NCI-H1417 treated with DMSO at 0.1 percent for 48 hours (cell line): ENCODE data around the gene ACOX2.
"Not testable (repeated sequence)": the region's sequence is repeated elsewhere in the genome, so short reads cannot be mapped to it uniquely, and the experiment has no call there.

Experiments used
- DNase-seq: peaks from one replicate; lab custom pipeline; 2025; lab: John Stamatoyannopoulos, UW

ACOX2 gene

DNA sequence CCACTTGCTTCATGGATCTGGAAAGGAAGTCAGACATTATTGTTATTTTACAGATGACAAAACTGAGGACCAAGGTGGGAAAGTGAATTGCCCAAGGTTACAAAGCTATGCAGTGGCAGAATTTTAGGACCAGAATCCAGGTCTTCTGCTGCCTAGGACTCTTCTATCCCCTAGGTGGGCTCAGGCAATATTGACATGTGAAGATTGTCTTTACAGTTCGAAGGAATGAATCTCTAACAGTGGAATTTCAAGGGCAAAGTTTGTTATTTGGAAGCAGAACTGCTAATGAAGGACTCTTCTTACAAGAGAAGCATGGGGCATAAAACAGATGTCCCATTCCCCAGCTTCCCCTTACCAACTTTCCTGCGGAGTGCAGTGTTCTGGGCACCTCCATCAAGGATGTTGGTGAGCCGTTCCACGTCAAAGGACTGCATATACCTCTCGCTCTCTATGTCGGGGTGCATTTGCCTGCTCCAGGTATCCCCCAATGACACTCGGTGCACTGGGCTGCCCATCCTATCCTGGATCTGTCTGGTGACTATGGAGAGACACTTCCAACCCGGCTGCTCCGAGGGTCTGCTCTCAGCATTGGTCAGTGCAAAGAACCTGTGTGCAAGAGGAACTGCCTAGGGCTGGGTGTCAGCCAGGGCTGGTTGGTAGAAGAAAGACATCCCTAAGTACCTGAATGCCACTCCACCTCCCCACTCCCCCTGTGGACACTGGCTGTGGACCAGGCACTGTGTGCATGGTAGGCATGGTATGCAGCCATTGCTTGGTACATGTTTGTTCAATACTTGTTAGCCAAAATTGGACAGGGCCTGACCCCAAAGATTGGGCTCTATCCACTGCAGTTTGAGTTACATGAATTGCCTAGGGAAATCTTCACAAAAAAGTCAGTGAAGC is 2.1 kb downstream of the ACOX2 start:
- DNase-seq: no peak

DNA sequence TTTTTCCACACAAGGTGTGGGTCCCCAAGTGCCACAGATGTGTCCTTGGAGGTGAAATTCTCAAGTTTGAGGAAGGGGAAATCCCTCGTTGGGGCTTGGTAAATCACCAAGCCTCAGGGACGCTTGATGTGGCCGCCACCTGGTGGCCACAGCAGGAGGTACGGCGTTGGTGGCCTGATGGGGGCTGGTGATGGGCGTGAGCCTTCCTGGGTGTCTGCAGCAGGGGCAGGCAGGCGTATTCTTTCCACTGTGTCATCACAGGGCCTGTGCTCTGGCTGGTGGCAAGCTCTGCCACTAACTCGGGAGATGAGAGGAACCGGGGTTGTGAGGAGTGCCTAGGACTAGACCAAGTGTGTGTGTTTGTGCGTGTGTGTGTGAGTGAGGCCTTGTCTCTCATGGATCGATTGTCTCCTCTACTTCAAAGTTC is 4.2 kb downstream of the ACOX2 start:
- DNase-seq: no peak

DNA sequence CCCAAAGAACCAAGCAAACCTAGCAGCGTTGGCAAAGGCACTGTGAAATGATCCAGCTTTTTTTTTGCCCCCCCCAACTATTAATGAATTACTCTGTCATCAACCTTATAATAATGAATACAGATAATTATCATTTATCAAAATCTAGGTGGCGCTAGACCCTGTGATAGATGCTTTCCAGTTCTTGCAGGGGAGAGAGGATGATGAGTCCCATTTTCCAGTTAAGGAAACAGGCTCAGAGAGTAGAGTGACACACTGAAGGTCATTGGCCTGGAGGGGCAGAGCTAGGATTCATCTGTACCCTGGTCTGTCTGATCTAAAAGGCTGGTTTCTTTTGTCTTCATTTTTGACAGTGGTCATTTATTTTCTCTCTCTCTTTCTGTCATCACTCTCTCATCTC is 5.0 kb downstream of the ACOX2 start:
- no peak for DNase-seq

DNA sequence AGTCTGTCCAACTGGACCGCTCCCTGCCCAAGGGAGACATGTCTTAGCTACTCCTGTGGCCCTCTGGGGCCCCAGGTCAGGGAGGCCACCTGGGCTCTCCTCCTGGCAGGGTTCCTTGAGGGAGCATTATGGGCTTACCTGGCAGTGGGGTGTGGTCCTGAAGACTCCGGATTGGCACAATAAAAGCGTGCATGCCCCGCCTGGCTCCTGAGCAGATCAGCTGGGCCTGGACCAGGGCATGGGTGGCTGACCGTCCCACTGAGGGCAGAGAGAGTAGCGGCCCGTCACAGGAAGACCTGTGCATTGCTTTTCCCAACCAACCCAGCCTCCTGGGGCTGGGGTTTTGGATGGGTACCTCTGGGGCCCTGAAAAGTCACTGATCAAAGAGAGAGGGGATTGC is 5.4 kb downstream of the ACOX2 start:
- no peak for DNase-seq

DNA sequence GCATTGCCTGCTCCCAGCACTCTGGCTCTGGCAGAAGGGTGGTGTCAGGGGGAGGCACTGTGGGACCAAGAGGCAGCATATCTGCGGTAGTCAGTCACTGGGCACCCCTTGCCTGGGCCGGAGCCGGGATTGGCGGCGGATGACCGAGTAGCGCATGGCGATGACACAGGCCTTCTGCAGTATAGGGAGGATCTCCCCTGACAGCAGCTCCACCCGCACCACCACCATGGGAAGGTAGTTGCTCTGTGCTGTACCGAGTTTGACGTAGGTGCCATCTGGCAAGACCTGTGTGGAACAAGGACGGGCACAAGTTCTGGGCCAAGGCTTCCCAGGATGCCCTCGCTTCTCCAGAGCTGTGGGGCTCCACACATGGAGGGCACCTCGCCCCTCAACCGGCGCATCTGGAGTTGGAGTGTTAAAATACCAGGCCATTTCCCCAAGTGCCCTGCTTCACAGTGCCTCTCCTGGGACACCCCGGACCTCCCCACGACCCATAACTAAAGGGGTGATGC is 6.6 kb downstream of the ACOX2 start:
- no peak for DNase-seq

DNA sequence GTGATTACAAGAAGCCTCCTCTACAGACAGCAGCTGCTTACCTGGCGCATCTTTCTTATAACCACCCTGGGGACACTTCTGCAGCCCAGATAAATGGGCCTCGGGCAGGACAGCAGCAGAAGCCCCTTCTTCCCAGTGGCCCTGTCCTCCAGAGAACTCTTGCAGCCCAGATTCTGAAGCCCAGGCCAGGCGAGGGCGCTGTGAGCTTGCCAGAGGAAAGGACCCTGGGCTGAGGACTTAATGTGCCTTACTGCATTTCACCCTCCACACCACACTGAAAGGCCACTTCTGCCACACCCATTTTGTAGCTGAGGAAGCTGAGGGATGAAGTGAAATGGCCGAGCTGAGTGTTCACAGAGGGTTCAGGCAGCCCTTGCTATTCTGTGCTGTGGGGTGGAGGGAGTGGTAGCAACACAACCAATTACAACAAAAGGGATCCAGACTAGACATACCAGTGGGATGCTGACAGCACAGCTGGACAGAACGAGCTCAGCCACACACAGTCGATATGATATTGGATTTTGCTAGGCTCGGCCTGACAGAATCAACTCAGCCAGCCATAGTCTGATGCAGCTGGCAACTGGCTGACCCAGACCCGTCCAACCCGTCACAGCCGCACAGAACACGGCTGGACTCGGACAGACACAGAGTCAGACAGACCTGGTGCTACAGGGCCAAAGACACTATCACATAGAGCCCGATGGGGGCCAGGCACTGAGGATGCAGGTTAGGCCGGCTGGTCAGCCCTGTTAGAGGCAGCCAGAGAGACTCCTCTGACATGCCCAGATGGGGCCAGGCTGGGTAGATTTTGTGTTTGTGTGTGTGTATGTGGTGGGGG is 7.3 kb downstream of the ACOX2 start:
- DNase-seq: no peak

DNA sequence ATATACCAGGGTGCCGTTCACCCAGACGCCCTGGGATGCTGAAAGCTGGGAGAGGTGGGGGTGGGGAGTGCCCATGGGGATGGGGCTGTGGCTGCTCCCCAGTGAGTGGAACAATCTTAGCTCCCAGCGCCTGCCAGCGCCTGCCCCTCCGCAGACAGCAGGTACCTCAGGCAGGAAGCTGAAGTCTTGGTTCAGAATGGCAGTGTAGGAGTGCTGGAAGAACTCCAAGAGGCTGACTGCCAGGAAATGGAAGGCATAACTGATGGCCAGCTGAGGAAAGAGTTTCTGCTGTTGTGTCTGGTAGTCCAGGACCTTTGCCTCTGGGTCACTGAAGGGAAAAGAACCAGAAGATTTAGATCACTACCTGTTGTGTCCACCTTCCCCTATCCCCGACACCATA is 8.4 kb downstream of the ACOX2 start:
- DNase-seq: no peak

DNA sequence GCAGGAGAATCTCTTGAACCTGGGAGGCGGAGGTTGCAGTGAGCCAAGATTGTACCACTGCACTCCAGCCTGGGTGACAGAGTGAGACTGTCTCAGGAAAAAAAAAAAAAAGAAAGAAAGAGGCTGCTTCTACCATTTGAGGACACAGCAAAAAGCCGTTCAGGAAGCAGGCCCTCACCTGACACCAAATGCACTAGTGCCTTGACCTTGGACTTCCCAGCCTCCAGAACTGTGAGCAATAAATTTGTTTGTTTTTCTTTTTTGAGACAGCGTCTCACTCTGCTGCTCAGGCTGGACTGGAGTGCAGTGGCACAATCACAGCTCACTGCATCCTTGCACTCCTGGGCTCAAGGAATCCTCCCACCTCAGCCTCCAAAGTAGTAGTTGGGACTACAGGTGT is 9.6 kb downstream of the ACOX2 start:
- DNase-seq: not testable (repeated sequence)

DNA sequence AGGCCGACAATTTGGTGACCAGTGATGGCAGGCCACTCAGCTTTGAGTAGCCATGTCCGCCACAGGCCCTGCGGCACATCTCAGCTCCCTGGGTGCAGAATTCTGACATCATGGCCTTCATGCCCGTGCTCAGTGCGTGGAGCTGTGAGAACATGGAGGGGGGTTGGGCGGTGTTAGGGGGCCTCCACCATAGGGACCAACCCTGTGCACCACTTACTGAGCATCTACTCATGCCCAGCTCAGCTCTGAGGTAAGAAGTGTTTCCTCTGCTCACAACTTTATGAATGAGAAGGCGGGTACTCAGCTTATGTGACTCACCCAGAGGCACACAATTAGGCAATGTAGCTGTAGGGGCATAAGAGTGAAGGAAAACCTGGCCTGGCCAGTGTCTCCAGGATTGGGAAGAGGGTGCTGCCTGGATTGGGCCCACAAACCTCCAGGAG is 10.5 kb downstream of the ACOX2 start:
- DNase-seq: no peak

DNA sequence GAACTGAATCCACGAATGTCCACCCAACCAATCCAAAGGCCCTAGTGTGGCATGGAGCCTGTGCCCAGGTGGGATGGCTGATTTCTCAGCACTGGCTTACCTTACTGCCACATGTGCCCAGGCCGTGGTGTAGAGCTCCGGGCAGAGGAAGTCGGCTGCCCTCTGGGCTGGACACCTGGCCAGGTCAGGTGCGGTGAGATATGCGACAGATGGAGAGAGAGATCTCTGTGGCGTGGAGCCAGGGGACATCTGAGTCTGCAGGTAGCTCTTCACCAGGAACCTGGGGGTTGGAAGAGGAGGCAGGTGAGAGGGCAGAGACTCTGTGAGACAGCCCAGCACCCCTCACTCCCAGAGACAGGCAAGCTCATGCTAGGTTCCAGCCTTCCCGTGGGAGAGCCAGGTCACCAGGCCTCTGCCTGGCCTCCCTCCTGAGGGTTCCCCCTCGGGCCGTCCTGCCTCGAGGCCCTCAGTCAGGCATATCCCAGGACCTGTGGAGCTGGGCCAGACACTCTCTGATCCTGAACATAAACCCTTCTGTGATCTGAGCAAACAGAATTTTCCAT is 12.6 kb downstream of the ACOX2 start:
- DNase-seq: no peak

DNA sequence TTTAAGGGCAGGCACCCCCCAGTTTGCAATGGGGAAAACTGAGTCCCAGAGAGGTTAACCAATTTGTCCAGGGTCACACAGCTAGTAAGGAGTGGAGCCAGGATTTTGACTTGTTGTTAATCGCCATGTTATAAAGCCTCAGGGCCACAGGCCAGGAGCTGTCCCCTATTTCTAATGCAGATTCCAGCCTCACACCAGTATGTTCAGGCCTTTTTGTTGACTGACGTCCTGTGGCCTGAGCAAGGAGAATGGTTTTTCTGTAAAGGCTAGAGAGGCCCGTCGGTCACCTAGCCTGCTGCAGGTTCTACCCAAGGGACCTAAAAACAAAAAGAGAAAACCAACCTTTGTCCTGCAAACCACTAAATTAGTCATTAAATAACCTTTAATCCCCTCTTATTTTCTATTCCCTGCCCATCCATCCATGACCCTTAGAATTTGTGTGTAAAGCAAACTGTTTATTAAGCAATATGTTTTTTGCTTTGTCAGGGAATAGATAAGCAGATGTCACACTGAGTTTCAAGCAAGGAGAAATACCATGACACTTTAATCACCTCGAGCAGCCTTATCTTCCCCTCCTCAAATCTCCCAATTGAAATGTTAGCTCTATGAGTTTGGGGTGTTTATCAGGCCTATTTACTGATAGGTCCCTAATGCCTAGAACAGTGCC is 14.1 kb downstream of the ACOX2 start:
- DNase-seq: no peak

DNA sequence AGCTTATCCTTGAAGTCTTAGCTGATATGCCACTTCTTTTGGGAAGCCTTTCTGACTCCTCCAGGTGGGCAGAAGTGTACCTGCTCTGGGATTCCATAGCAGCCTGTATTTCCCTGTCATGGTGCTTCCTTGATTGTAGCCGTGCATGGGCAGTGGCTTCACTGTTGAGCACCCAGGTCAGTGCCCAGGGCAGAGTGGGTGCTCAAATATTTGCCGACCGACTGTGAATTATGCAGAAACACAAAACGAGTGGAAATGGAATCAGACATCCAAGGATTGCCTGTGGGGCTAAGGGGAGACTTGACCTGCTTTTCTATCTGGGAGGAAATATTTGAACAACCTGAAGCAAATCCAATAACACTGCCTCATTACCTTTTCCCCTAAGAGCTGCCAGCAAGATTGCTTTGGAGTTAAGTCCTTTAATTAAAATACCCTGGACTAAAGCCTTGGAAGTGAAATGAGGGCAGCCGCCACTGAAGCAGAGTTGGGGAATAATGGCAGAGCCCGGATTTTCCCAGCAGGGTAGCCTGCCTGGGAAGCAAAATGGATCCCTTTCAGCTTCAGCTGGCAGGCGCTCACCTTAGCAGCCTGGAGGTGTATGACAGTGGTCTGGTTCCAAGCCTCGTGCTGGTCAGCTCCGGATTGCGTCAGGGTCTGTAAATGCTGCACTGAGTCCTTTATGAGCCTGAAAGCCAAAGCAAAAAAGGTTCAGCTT is 14.9 kb downstream of the ACOX2 start:
- no peak for DNase-seq

DNA sequence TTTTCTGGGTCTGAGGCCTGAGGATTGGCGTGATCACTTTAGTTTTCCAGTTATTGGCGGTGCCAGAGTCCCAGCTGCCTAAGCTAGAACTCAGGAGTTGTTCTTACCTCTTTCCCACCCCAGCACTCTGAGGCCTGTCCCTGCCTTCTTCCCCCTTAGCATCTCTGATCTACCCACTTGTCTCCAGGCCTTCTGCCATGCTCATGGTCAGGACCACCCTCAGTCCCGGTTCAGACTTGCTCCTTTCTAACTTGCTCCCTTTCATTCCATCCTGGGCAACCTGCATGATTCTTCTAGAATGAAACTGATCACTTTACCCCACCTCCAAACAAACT is 15.7 kb downstream of the ACOX2 start:
- DNase-seq: no peak

DNA sequence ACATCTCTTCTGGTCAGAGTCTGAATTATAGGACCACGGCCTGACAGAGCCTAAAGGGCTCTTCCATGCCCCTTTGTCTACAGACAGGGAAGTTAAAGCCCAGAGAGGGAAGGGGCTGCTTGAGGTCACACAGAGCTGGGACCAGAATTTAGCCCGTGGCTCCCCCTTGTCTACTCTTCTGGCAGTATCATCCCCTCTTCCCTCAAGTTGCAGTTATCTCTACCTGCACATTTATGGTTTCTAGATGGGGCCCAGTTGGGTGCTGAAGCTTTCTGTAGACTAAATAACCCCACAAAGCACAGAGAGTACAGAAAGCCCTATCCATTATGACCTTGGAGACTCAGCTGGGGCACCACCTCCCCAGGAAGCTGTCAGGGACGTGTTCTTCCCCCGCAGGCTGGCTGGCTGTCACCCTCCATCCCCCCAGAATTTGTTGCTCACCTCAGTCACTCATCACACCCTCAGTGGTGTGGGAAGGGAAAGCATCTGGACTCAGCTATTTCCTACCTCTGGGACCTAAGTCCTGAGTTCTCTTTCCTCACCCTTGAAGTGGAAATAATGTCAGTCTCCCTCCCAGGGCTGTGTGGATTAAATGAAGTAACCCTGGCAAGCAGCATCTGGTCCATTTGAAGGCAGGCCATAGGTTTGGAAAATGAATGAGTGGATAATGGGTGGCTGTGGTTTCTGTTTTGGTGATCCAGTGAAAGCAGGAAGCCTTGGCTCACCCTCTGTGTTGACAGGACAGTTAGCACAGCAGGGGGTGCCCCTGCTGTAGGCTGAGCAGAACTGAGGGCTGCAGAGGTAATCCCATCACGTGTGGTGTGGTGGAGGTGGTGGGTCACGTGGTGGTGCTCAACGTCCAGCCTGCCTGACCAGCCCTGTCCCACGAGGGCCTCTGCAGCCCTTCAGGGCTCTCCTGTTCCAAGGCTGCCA is 16.3 kb downstream of the ACOX2 start:
- no peak for DNase-seq

DNA sequence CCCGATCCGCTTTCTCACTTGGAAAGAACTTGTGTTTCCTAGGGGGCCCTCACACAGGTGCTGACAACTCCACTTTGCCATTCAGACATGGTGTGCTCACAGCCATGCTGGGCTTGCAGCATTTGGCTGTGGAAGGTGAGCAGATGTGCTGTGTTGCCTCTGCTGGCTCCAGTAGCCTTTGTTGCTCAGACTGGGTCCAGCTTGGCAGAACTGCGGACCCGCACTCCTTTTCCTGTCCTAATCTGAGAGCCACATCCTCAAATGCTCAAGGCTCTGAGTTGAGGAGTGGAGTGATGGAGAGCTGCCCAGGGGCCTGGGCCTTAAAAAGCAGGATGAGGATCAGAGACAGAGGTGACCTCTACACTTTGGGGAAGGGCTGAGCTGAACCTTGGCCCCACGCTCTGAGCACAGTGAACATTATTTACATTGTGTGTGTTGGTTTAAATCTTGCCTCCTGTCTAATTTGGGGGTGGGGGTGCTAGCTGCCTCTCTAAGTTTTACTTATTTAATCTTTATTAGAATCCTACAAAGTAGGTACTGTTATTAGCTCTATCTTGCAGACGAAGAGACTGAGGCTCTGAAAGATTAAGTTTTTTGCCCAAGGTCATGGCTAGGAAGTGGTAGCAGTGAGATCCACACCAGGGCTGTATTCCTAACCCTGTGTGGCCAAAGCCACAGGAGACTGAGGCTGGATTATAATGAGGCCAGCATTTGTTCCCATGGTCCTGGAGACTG is 17.2 kb downstream of the ACOX2 start:
- DNase-seq: no peak

DNA sequence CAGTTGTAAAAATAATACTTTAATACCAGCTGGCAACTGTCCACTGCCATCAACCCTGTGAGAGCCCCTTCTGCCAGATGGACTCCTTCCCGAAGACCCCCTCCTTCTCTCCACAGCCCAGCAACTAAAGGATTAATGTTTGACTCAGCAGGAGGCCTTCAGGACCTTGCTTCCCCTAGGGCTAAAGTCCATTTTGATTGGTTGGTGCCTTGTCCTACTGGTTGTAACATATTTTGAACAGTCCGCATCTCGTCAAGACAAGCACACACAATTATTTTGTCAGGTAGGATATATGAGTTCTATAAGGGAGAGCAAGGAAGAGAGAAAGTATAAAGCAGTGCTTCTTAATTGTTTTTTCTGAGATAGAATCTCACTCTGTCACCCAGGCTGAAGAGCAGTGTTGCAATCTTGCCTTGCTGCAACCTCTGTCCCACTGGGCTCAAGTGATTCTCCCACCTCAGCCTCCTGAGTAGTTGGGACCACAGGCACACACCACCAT is 18.6 kb downstream of the ACOX2 start:
- DNase-seq: no peak

DNA sequence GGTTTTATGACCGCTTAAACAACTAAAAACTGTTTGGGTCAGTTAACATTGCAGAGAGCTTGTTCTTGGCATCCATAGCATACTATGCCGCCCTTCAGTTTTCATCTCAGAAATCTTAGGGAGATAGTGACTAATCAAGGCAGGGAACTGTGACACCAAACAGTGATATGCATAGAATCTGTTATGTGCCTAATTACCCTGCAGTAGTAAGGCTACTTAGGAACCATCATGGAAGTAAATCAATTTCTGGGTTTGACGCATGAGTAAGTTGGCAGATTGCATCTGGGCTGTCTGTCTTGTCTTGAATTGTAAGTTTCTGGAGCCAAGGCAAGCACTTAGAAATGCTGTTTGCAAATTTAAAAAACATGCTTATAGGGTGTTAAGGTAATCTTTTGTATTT is 22.6 kb downstream of the ACOX2 start:
- DNase-seq: no peak

DNA sequence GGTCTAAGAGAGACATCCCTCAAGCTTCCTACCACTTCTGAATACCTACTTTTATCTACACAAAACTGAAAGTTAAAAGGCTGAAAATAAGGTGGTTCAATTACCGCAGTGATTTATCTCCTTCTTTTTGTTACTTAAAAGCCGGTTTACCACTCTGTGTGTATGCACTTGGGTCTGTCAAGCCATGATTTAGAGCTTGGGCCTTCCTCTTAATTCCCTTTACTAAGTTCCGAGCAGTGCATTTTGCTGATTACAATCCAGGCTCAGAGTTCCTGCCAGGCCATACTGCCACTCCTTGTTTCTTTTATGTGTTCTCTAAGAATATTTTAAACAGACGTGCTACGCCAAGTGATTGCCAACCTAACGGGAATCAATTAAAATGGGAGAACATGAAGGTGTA is 28.6 kb downstream of the ACOX2 start:
- no peak for DNase-seq

DNA sequence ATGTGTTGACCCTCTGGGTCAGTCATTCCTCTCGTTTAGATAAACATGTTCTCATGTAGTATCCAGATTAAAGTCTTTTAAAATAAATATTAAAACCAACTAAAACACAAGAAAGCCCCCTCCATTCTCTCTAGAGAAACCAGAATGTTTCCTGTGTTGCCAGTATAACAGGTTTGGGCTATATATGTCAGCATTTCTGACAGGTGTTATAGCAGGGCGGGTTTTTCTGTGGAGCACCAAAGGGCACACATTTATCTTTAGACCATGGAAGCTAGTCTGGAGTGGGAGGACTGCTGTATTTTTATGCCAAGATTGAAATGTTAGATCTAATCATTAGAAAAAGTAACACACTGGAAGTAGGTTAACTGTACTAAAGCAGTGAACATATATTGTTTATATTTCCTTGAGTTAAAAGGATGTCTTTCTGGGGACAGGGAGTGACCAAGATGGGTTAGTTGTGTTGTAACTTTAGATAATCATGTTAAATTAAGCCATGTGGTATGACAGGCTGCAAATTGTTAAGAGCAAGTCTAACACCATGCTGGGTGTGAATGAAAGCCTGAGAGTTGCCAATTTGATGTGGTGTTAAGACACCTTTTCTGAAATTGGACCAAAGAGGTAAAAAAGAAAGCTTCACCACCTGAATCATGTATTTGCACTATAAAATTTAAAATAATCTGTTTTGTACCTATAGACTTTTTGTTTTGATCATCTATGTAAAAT is 29.5 kb downstream of the ACOX2 start:
- no peak for DNase-seq
